ENCODE results near the gene CACNA1C.

DNA sequence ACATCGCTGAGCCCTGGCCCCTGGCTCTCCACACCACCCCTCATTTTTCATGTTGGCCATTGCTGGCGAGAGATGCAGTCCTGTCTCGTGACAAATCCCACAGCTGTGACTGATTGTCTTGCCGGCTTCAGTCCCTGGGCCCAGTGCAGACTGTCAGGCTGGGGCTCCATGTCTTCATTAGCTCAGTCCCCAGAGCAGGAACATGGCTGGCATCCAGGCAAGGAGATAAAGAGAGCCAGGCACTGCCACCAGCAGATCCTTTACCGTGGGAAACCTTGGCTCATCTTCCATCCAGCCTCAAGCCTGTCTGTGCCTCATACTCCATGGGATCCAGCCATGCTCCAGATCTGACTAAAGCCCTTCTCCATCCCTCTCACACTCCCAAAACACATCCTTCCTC lies 457.3 kb downstream of the CACNA1C start:
- no peak for TF ChIP-seq POLR2A (IDR thresholded peaks at IDR 0.05)
- TF ChIP-seq, protein P1, sequence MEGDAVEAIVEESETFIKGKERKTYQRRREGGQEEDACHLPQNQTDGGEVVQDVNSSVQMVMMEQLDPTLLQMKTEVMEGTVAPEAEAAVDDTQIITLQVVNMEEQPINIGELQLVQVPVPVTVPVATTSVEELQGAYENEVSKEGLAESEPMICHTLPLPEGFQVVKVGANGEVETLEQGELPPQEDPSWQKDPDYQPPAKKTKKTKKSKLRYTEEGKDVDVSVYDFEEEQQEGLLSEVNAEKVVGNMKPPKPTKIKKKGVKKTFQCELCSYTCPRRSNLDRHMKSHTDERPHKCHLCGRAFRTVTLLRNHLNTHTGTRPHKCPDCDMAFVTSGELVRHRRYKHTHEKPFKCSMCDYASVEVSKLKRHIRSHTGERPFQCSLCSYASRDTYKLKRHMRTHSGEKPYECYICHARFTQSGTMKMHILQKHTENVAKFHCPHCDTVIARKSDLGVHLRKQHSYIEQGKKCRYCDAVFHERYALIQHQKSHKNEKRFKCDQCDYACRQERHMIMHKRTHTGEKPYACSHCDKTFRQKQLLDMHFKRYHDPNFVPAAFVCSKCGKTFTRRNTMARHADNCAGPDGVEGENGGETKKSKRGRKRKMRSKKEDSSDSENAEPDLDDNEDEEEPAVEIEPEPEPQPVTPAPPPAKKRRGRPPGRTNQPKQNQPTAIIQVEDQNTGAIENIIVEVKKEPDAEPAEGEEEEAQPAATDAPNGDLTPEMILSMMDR (IDR thresholded peaks at IDR 0.05), result no peak
- no peak for TF ChIP-seq POLR2AphosphoS5 (IDR thresholded peaks at IDR 0.05)
